Adrenal gland (tissue), 5 donors: ENCODE data around the gene TMEM254.
"Not testable (repeated sequence)": the region's sequence is repeated elsewhere in the genome, so short reads cannot be mapped to it uniquely, and the experiment has no call there.

Experiments used
- CTCF ChIP-seq, 6 experiments: fragments of 450-650 bp in 4 of 6; fragments of 200-600 bp in 2 of 6; sonication (generic) in 1 of 6; IDR thresholded peaks; 1 replicate in 5 of 6; 2 replicates in 1 of 6; pipeline versions ENCODE4 v1.5.1 to v1.8.0; 2016 to 2021; ENCODE audit warnings: antibody characterized with exemption in 6 of 6, mild to moderate bottlenecking in 2 of 6, moderate library complexity in 1 of 6
- POLR2A ChIP-seq, 2 donors: fragments of 450-650 bp; IDR thresholded peaks; one replicate each; pipeline ENCODE4 v1.6.1; 2017; ENCODE audit warnings: antibody characterized with exemption in 2 of 2, mild to moderate bottlenecking in 2 of 2, moderate library complexity in 1 of 2
- donor health status: DM: no; HTN: no; CAD: no.

GRCh38 chr10:80036921-80037500 lies 41.5 kb upstream of the TMEM254 start:
- TF ChIP-seq CTCF, POLR2A (IDR thresholded peaks at IDR 0.05): not testable (repeated sequence)
